DND-41 (cell line): Measurements from ENCODE around the gene TM9SF3.
"Not testable (repeated sequence)": the region's sequence is repeated elsewhere in the genome, so short reads cannot be mapped to it uniquely, and the experiment has no call there.

ENCODE experiments used
- ATAC-seq: fragments of 200-7000 bp; cut with Tn5 transposase; 3 replicates; pipeline ENCODE4 v1.9.1; 2021; ENCODE audit warnings: low read depth; ENCODE audit not compliant: insufficient read depth
- DNase-seq: peaks from one replicate; pipeline ENCODE4 v3.0.0-alpha.2; 2020
- H2AFZ ChIP-seq: 2 replicates; pipeline ENCODE4 v1.6.0; 2012; ENCODE audit warnings: low read depth, low read length
- H3K27ac ChIP-seq: 2 replicates; pipeline ENCODE4 v1.5.1; 2012; ENCODE audit warnings: low read length, inconsistent platforms
- H3K27me3 ChIP-seq: fragments of 200-600 bp; sonication (generic); 2 replicates; pipeline ENCODE4 v1.6.0; 2012; ENCODE audit warnings: low read length, mild to moderate bottlenecking, inconsistent platforms; ENCODE audit not compliant: insufficient read depth, poor library complexity
- H3K36me3 ChIP-seq: 2 replicates; pipeline ENCODE4 v1.5.1; 2012; ENCODE audit warnings: low read length, inconsistent platforms; ENCODE audit not compliant: insufficient read depth
- H3K4me1 ChIP-seq: 2 replicates; pipeline ENCODE4 v1.5.1; 2012; ENCODE audit warnings: mild to moderate bottlenecking, low read length; ENCODE audit not compliant: insufficient read depth
- H3K4me2 ChIP-seq: 2 replicates; pipeline ENCODE4 v1.6.0; 2012; ENCODE audit warnings: mild to moderate bottlenecking, moderate library complexity, low read length, inconsistent platforms; ENCODE audit not compliant: insufficient read depth
- H3K4me3 ChIP-seq, 2 experiments: fragments of 200-600 bp in 1 of 2; shearing (Covaris generic) in 1 of 2; 2 replicates each; pipeline ENCODE4 v1.5.1; 2012 to 2016; ENCODE audit warnings: inconsistent platforms in 2 of 2, low read length in 2 of 2, mild to moderate bottlenecking in 2 of 2, low read depth in 1 of 2, moderate library complexity in 1 of 2
- H3K79me2 ChIP-seq: 2 replicates; pipeline ENCODE4 v1.6.0; 2012; ENCODE audit warnings: low read length, inconsistent platforms; ENCODE audit not compliant: insufficient read depth
- H3K9ac ChIP-seq: 2 replicates; pipeline ENCODE4 v1.6.0; 2012; ENCODE audit warnings: low read depth, mild to moderate bottlenecking, inconsistent platforms, low read length, moderate library complexity
- H3K9me3 ChIP-seq: 2 replicates; pipeline ENCODE4 v1.5.1; 2012; ENCODE audit warnings: low read length, moderate library complexity, mild to moderate bottlenecking, inconsistent platforms; ENCODE audit not compliant: insufficient read depth, severe bottlenecking
- H4K20me1 ChIP-seq: 2 replicates; pipeline ENCODE4 v1.6.0; 2012; ENCODE audit warnings: low read length; ENCODE audit not compliant: insufficient read depth
- CTCF ChIP-seq: IDR thresholded peaks from 2 replicates; pipeline ENCODE4 v1.5.1; 2012; ENCODE audit warnings: borderline replicate concordance, low read length, moderate library complexity, mild to moderate bottlenecking; ENCODE audit not compliant: poor library complexity, severe bottlenecking; ENCODE audit errors: extremely low read depth
- EZH2 ChIP-seq: IDR thresholded peaks from 3 replicates; pipeline ENCODE4 v1.6.1; 2012; ENCODE audit warnings: borderline replicate concordance, low read depth, mild to moderate bottlenecking, moderate library complexity, low read length, inconsistent platforms; ENCODE audit not compliant: severe bottlenecking

Gene TM9SF3

GRCh38 chr10:96578022-96578421 is 8.8 kb downstream of the TM9SF3 start:
- H3K36me3 ChIP-seq: peaks cover 23% of the 10 kb centered on the region; the same call in 1 of the 2 replicates
- no peak for TF ChIP-seq CTCF
- TF ChIP-seq EZH2: no peak
- no peak overlapping the region for H3K4me2 ChIP-seq
- H3K9me3 ChIP-seq: no peaks in the 10 kb centered on the region
- no peak overlapping the region for H3K4me3 ChIP-seq
- ATAC-seq (no peak), DNase-seq (no peak)
- H4K20me1 ChIP-seq: peaks cover 75% of the 10 kb centered on the region
- H2AFZ ChIP-seq: no peak overlapping the region
- no peak overlapping the region for H3K9ac ChIP-seq
- H3K4me1 ChIP-seq: peaks cover 18% of the 10 kb centered on the region; the same call in 1 of the 2 replicates
- no peaks in the 10 kb centered on the region for H3K27me3 ChIP-seq
- no peak overlapping the region for H3K27ac ChIP-seq
- H3K79me2 ChIP-seq: peaks cover 98% of the 10 kb centered on the region

GRCh38 chr10:96577069-96577468 is 9.7 kb downstream of the TM9SF3 start:
- no peak overlapping the region for H2AFZ ChIP-seq
- H3K4me2 ChIP-seq: no peak overlapping the region
- no peak overlapping the region for H3K27ac ChIP-seq
- peaks cover 26% of the 10 kb centered on the region; the same call in 1 of the 2 replicates for H3K36me3 ChIP-seq
- ATAC-seq: no peak
- H3K9ac ChIP-seq: no peak overlapping the region
- no peak for DNase-seq
- no peak overlapping the region for H3K4me3 ChIP-seq
- peaks cover 98% of the 10 kb centered on the region for H3K79me2 ChIP-seq
- peaks cover 16% of the 10 kb centered on the region; the same call in 1 of the 2 replicates for H3K4me1 ChIP-seq
- H4K20me1 ChIP-seq: peaks cover 75% of the 10 kb centered on the region
- H3K9me3 ChIP-seq: no peaks in the 10 kb centered on the region
- H3K27me3 ChIP-seq: no peaks in the 10 kb centered on the region
- TF ChIP-seq EZH2: no peak
- no peak for TF ChIP-seq CTCF

GRCh38 chr10:96576277-96576980 is 10.4 kb downstream of the TM9SF3 start:
- H3K27ac ChIP-seq: no peak overlapping the region
- H3K4me2 ChIP-seq: no peak overlapping the region
- peaks cover 31% of the 10 kb centered on the region for H3K36me3 ChIP-seq
- peaks cover 98% of the 10 kb centered on the region for H3K79me2 ChIP-seq
- H3K4me3 ChIP-seq: no peak overlapping the region
- no peaks in the 10 kb centered on the region for H3K9me3 ChIP-seq
- H2AFZ ChIP-seq: no peak overlapping the region
- H3K27me3 ChIP-seq: no peaks in the 10 kb centered on the region
- no peak for DNase-seq
- peaks cover 10% of the 10 kb centered on the region; the same call in 1 of the 2 replicates for H3K4me1 ChIP-seq
- no peak overlapping the region for H3K9ac ChIP-seq
- ATAC-seq: no peak
- peaks cover 74% of the 10 kb centered on the region for H4K20me1 ChIP-seq
- no peak for TF ChIP-seq CTCF
- TF ChIP-seq EZH2: no peak

DNA sequence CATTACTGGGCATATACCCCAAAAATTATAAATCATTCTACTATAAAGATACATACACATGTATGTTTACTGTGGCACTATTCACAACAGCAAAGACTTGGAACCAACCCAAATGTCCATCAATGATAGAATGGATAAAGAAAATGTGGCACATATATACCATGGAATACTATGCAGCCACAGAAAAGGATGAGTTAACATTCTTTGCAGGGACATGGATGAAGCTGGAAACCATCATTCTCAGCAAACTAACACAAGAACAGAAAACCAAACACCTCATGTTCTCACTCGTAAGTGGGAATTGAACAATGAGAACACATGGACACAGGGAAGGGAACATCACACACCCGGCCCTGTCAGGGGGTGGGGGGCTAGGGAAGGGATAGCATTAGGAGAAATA is 12.2 kb downstream of the TM9SF3 start:
- not testable (repeated sequence) for H2AFZ ChIP-seq, ATAC-seq, H3K9ac ChIP-seq, DNase-seq, H3K4me2 ChIP-seq, H3K27me3 ChIP-seq, H3K27ac ChIP-seq, H3K9me3 ChIP-seq, H3K4me3 ChIP-seq, H3K4me1 ChIP-seq
- Histone ChIP-seq H3K36me3 (peaks cover 40% of the 10 kb centered on the region), H3K79me2 (peaks cover 99% of the 10 kb centered on the region), H4K20me1 (peaks cover 71% of the 10 kb centered on the region; the same call in 1 of the 2 replicates)
